Measurements from ENCODE around the gene HOPX. TPM values are rescaled to one million over a fixed set of nuclear protein-coding genes. Genes with fewer than 3 reads are reported as not detected.

HOPX gene
- not detected in 2 replicates for total RNA-seq

DNA sequence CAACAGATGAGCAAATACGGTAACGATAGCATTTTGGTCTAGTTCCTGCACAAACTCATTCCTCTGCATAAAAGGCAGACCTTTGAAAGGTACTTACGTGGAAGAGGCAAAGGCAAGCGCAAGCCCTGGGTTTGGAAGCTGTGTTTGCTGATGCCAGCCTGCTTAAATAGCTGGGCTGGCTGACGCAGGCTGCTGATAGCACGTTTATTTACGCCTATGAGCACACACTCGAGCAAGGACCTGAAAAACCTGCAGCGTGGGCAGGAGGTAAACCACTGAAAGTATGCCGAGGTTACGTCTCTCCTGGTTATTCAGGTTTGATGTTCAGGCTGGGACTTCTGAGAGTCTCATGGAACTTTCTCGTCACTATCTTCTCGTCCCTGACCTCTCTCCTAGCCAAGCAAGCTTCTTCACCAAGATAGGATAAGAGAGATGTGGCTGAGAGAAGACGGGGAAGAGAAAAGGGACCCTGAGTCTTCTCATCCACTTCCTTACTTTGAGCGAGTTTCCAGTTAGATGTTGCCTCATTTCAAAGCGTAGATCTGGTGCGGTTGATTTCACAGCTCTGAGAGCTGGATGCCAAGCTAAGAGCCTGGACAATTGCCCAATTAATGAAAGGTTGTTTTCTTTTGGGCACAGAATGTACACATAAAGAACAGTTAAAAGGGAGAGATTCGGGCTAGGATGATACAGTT lies at the start of gene HOPX:
HOPX (minus strand) TSS at position 139 of the 695 bp plus-strand sequence. CDS start 23,480 bp downstream, outside the sequence.

Other genes starting within 250 kb of the HOPX start
- gene PPAT, start 245.7 kb downstream of the HOPX start, total RNA-seq: 10.3 and 10.9 TPM in 2 replicates
- gene PAICS, start 245.0 kb downstream of the HOPX start, total RNA-seq: 38.6 and 41.3 TPM in 2 replicates
- 79.3 and 89.7 TPM in 2 replicates for gene SRP72, start 213.7 kb downstream of the HOPX start, total RNA-seq
- 0.32 TPM in 1 of 2 replicates, not detected in the other for gene ARL9, start 175.5 kb downstream of the HOPX start, total RNA-seq
- gene SPINK2, start 140.4 kb upstream of the HOPX start, total RNA-seq: not detected in 2 replicates
- 52.3 and 58.1 TPM in 2 replicates for gene REST, start 226.6 kb upstream of the HOPX start, total RNA-seq